Measurements from ENCODE around the gene SLC2A14.
"Not testable (repeated sequence)": the region's sequence is repeated elsewhere in the genome, so short reads cannot be mapped to it uniquely, and the experiment has no call there.

Gene SLC2A14

GRCh38 chr12:7870335-7870734 is 2.4 kb downstream of the SLC2A14 start:
- DNase-seq (ENCODE audit: low read depth in 4 of 4, low spot score in 1 of 4): no peak

DNA sequence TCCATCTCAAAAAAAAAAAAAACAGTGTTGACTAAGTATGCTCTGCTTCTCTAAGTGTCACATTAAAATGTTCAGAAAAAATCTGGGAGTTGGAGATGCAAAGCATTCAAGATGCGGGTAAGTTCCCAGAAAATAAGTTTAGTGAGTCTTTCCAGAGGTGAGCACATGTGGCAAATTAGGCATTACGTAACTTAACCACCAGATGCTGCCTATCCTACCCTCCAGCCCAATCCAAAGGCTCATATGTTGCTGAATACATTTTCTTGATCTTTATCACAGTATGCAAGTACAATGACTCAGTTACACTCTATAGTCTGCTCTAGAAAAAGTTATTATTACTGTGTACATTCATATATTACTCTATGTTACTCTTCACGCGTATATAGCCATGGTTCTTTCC is 3.6 kb downstream of the SLC2A14 start:
- no peak for DNase-seq (ENCODE audit: low read depth in 4 of 4, low spot score in 1 of 4)

- DNase-seq (ENCODE audit: low read depth in 4 of 4, low spot score in 1 of 4): no peak
Measured at GRCh38 chr12:7868391-7868790, 4.3 kb downstream of the SLC2A14 start.

DNA sequence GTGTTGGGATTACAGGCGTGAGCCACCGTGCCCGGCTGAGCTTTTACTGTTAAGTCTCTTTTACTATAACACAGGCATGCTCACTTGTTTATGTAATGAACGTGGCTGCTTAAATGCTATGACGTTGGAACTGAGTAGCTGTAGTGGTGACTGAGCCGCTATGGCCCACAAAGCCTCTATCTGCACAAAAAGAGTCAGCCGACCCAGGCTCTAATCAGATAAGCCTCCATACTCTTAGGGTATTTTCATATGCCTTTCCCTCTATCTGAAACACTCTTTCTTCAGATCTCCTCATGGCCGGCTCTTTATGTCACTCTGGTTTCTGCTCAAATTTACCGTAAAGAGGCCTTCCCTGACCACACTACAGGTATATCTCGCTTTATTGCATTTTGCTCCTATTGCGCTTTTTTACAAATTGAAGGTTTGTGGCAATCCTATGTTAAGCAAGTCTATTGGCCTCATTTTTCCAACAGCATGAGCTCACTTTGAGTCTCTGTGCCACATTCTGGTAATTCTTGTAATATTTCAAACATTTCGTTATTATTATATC is 8.0 kb downstream of the SLC2A14 start:
- DNase-seq (ENCODE audit: low read depth in 4 of 4, low spot score in 1 of 4): no peak

GRCh38 chr12:7862814-7863348 is 9.8 kb downstream of the SLC2A14 start:
- DNase-seq (ENCODE audit: low read depth in 4 of 4, low spot score in 1 of 4): not testable (repeated sequence)

GRCh38 chr12:7862301-7862700 is 10.4 kb downstream of the SLC2A14 start:
- DNase-seq (ENCODE audit: low read depth in 4 of 4, low spot score in 1 of 4): not testable (repeated sequence)

DNA sequence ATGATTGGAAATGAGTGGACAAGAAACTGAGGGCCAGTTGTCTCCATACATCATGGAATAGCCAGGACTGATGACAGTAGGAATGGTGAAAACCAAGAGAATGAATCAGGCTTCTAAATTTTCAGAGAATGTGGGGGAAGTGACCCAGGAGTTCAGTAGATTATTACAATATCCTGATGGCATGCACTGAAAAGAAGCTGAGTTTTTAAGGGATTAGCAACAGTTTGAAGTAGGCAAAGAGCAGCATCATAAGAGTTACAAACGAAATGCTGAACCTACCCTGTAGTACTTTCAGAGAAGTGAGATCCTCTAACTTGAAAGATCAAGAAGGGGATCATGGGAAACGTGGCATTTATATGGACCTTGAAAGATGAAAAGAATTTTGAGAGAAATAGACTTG is 13.2 kb downstream of the SLC2A14 start:
- DNase-seq (ENCODE audit: low read depth in 4 of 4, low spot score in 1 of 4): no peak

DNA sequence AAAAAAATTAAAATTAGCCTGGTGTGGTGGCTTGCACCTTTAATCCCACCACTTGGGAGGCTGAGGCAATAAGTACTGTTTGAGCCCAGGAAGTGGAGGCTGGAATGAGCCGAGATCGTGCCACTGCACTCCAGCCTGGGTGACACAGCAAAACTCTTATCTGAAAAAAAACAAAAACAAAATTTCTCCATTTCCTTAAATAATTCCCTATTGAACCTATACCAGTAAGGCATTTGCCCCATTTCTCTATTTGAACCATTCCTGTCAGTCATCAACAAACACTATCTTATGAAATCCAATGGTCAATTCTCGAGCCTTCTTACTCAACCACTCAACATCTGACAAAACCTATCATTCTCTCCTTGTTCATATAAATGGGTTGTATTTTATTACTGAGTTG is 14.7 kb downstream of the SLC2A14 start:
- no peak for DNase-seq (ENCODE audit: low read depth in 4 of 4, low spot score in 1 of 4)

GRCh38 chr12:7856516-7856915 is 16.2 kb downstream of the SLC2A14 start:
- no peak for DNase-seq (ENCODE audit: low read depth in 4 of 4, low spot score in 1 of 4)

DNA sequence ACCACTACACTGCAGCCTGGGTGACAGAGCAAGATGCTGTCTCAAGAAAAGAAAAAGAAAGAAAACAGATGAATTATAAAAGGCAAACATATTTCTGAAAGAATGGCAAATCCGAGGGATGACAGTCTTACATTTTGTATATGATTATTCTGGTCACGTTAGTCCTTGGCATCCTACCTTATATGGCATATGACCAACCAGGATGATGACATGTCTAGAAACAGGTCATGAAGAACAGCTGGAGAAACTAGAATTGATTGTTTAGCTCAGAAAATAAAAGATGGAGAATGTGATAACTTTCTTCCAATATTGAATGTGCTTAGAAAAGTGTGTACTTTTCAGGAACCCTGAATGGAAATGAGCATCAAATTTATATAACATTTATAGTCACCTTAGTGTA is 19.2 kb downstream of the SLC2A14 start:
- DNase-seq (ENCODE audit: low read depth in 4 of 4, low spot score in 1 of 4): no peak

- not testable (repeated sequence) for DNase-seq (ENCODE audit: low read depth in 4 of 4, low spot score in 1 of 4)
Measured at GRCh38 chr12:7851622-7852081, 21.1 kb downstream of the SLC2A14 start.

DNA sequence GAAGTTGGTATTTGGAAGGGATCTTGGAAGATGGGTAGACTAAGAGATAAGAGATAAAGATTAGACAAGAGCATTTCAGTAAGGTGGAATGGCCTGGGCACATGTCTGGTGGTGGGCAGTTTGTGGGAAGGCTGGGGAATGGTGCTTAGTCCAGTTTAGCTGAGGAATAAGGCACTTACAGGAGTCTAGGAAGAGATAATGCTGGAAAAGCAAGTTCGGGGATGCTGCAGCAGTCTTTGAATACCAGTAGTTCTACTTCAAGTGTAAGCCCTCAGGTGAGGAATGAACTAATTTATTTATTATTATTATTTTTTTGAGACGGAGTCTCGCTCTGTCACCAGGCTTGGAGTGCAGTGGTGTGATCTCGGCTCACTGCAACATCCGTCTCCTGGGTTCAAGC is 22.6 kb downstream of the SLC2A14 start:
- DNase-seq (ENCODE audit: low read depth in 4 of 4, low spot score in 1 of 4): not testable (repeated sequence)

DNA sequence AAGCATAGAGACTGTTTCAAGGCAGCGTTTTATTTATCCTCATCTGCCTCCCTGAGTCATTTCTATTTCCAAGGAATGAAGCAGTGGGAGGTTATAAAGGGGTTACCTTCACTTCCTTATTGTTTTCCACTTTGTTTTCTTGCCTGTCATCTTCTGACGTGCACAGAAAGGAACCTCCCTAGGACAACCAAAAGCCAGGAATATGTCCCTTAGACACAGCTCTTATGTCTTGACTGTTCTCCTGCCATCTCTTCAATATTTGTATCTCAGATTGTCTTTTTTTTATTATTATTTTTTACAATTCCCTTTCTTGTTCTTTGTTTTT is 24.7 kb downstream of the SLC2A14 start:
- not testable (repeated sequence) for DNase-seq (ENCODE audit: low read depth in 4 of 4, low spot score in 1 of 4)

- not testable (repeated sequence) for DNase-seq (ENCODE audit: low read depth in 4 of 4, low spot score in 1 of 4)
Measured at GRCh38 chr12:7847226-7848097, 25.3 kb downstream of the SLC2A14 start.

DNA sequence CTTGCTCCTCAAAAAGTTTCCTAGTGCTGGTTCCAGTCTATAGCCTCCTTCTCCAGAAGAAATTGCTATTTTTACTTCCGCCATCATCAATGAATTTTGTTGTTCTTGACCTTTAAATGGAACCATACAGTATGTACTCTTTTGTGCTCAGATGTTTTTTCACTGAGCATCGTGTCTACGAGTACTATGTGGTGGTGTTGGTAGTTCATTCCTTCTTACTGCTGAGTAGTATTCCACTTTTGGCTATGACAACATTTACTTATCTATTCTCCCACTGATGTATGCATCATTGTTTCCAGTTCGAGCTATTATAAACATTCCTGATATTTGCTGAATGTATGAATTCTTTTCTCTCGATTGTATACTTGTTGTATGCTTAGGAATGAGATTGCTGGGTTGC is 28.6 kb downstream of the SLC2A14 start:
- DNase-seq (ENCODE audit: low read depth in 4 of 4, low spot score in 1 of 4): no peak

DNA sequence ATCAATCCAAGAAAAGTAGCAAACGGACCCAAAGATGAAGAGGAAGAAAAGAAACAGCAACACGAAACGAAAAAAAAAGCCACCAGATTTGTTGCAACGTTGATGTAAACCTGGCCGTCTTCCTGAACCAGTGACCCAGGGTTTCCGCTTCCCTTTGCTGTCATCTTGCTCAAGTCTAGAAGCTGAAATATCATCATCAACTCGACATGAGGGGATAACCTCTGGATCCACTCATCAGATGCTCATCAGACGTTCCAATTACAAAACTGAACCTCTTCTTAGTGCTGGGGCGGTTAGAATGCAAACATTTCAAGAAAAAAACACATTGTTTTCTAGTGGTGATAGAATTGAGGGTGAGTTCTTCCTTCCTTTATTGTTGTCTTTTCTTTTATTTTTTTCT is 29.1 kb downstream of the SLC2A14 start:
- not testable (repeated sequence) for DNase-seq (ENCODE audit: low read depth in 4 of 4, low spot score in 1 of 4)

GRCh38 chr12:7843149-7843548 is 29.6 kb downstream of the SLC2A14 start:
- DNase-seq (ENCODE audit: low read depth in 4 of 4, low spot score in 1 of 4): not testable (repeated sequence)

DNA sequence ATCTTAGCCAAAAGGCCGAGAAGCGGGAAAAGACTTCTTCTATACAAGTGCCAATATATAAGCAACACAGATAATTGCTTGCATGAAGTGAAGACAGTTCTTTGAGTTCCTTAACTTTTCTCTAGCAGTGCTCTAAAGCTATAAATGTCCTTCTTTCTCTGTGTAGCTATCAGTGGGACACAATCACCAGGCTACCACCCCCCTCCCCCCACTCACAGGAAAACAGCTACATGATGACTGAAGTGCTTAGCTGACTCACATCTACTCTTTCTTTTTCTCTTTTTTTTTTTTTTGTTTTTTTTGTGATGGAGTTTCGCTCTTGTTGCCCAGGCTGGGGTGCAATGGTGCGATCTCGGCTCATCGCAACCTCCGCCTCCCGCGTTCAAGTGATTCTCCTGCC is 30.3 kb downstream of the SLC2A14 start:
- DNase-seq (ENCODE audit: low read depth in 4 of 4, low spot score in 1 of 4): not testable (repeated sequence)

DNA sequence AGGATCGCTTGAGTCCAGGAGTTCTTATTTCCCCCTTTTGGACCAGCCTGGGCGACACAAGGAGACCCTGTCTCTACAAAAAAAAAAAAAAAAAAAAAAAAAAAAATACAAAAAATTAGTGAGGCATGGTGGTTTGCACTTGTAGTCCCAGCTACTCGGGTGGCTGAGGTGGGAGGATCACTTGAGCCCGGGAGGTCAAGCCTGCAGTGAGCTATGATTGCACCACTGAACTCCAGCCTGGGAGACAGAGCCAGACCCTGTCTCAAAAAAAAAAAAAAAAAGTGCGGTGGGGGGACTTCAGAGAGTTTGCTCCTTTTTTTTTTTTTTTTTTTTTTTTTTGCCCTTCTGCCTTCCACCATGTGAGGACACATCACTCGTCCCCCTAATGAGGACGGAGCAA is 32.9 kb downstream of the SLC2A14 start:
- DNase-seq (ENCODE audit: low read depth in 4 of 4, low spot score in 1 of 4): not testable (repeated sequence)

DNA sequence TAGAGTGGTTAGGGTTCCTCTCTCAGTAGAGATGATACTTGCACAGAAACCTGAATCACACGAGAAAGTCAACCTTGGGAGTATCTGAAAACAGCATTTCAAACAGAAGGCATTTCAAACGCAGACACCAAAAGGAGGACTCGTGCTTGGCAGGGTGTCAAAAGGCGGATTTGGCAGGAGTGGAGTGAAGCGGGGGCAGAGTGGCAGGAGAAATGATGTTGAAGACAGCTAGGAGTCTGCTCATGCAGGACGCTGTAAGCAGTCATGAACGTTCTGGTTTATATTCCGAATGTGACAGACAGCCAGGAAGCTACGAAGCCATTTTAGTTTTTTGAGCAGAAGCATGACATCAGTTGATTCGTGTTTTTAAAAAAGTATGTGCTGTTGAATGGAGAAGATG is 33.5 kb downstream of the SLC2A14 start:
- DNase-seq (ENCODE audit: low read depth in 4 of 4, low spot score in 1 of 4): not testable (repeated sequence)

GRCh38 chr12:7837366-7837765 is 35.3 kb downstream of the SLC2A14 start:
- no peak for DNase-seq (ENCODE audit: low read depth in 4 of 4, low spot score in 1 of 4)

- DNase-seq (ENCODE audit: low read depth in 4 of 4, low spot score in 1 of 4): no peak
Measured at GRCh38 chr12:7835766-7836165, 36.9 kb downstream of the SLC2A14 start.

Measured in stimulated activated CD4-positive, alpha-beta T cell treated with anti-CD3 and anti-CD28 coated beads, Interleukin-1b, Interleukin-23, amount 100 ng/mL, for 24 hours (primary cell).